AG04450 (cell line): ENCODE measurements around the gene DRD2. TPM values are rescaled to one million over a fixed set of nuclear protein-coding genes. Genes with fewer than 3 reads are reported as not detected.
"Not testable (repeated sequence)": the region's sequence is repeated elsewhere in the genome, so short reads cannot be mapped to it uniquely, and the experiment has no call there.

Experiments used
- CTCF ChIA-PET: fragments of 300-600, 350-600 bp; formaldehyde crosslinking; extraction: SDS; loops from one replicate; lab custom pipeline; 2022; ENCODE audit warnings: antibody characterized with exemption, inconsistent platforms; lab: Charles Lee
- POLR2A ChIA-PET: fragments of 350-600 bp; formaldehyde crosslinking; extraction: SDS; loops from one replicate; lab custom pipeline; 2021; ENCODE audit warnings: antibody characterized with exemption, inconsistent platforms; lab: Yijun Ruan, JAX
- DNase-seq: peaks from one replicate; pipeline ENCODE4 v3.0.0-alpha.2; 2011; ENCODE audit warnings: low read depth, low spot score
- H3K27ac ChIP-seq: one replicate; pipeline ENCODE4 v1.5.1; 2012; ENCODE audit warnings: low read depth, low read length, control low read depth
- H3K27me3 ChIP-seq: one replicate; pipeline ENCODE4 v1.6.0; 2012; ENCODE audit warnings: low read length; ENCODE audit not compliant: control insufficient read depth, insufficient read depth
- H3K4me3 ChIP-seq: 2 replicates; pipeline ENCODE4 v1.5.1; 2011; ENCODE audit warnings: mild to moderate bottlenecking, low read depth, low read length, control low read depth
- H3K9me3 ChIP-seq: 2 replicates; pipeline ENCODE4 v1.5.1; 2012; ENCODE audit warnings: low read length; ENCODE audit not compliant: control insufficient read depth, insufficient read depth
- polyA minus RNA-seq: library from RNA; depleted of rRNA, polyadenylated mRNA; stranded (reverse); fragments of >200 nt; gene quantifications from 2 replicates; pipeline ENCODE4 v1.2.3, GENCODE V29; 2011; rRNA and poly(A)+ RNA removed
- polyA plus RNA-seq: library from polyadenylated mRNA; depleted of rRNA; stranded (reverse); fragments of >200 nt; gene quantifications from 2 replicates; pipeline ENCODE4 v1.2.3, GENCODE V29; 2011; rRNA removed
- TF ChIP-seq, protein P1 (sequence below): IDR thresholded peaks from 2 replicates; pipeline ENCODE4 v1.5.1; 2011; ENCODE audit warnings: low read depth, low read length, control low read depth, inconsistent platforms

The DRD2 gene
- not detected in 2 replicates for polyA plus RNA-seq
- not detected in 2 replicates for polyA minus RNA-seq

- no peak within 1 kb of the TSS for H3K4me3 ChIP-seq
- H3K9me3 ChIP-seq = no peaks in the 10 kb centered on the region; the same call in 1 of the 2 replicates
- H3K27me3 ChIP-seq = peaks cover 22% of the 10 kb centered on the region
- no peak within 1 kb of the TSS for H3K27ac ChIP-seq
- POLR2A ChIA-PET = no interaction called here
- DNase-seq = no peak
- CTCF ChIA-PET = interaction anchor here (0.6 kb wide), 1 partner anchor 40 kb away, joined by 9 read pairs; no protein-coding TSS in a partner anchor
- TF ChIP-seq, protein P1, sequence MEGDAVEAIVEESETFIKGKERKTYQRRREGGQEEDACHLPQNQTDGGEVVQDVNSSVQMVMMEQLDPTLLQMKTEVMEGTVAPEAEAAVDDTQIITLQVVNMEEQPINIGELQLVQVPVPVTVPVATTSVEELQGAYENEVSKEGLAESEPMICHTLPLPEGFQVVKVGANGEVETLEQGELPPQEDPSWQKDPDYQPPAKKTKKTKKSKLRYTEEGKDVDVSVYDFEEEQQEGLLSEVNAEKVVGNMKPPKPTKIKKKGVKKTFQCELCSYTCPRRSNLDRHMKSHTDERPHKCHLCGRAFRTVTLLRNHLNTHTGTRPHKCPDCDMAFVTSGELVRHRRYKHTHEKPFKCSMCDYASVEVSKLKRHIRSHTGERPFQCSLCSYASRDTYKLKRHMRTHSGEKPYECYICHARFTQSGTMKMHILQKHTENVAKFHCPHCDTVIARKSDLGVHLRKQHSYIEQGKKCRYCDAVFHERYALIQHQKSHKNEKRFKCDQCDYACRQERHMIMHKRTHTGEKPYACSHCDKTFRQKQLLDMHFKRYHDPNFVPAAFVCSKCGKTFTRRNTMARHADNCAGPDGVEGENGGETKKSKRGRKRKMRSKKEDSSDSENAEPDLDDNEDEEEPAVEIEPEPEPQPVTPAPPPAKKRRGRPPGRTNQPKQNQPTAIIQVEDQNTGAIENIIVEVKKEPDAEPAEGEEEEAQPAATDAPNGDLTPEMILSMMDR = no peak
Measured at GRCh38 chr11:113475160-113475761, at the start of gene DRD2. Gene DRD2 (minus strand): TSS chr11:113475398. CDS start chr11:113424651, 50,747 bp downstream.

- H3K27me3 ChIP-seq, DNase-seq, H3K4me3 ChIP-seq, POLR2A ChIA-PET, H3K27ac ChIP-seq, H3K9me3 ChIP-seq, CTCF ChIA-PET: not testable (repeated sequence)
Measured at GRCh38 chr11:113523906-113524305, 48.7 kb upstream of the DRD2 start.

- Histone ChIP-seq H3K27ac (no peak overlapping the region), H3K27me3 (no peaks in the 10 kb centered on the region), H3K4me3 (no peak overlapping the region), H3K9me3 (no peaks in the 10 kb centered on the region)
- ChIA-PET POLR2A (no interaction called here), CTCF (interaction anchor here (4.6 kb wide), 1 partner anchor 10 kb away, joined by 31 read pairs; no protein-coding TSS in a partner anchor)
- DNase-seq = no peak
- TF ChIP-seq, protein P1 = no peak
Measured at GRCh38 chr11:113521737-113522517, 46.7 kb upstream of the DRD2 start.

- TF ChIP-seq, protein P1 = no peak
- no peak overlapping the region for H3K27ac ChIP-seq
- DNase-seq = no peak
- no peaks in the 10 kb centered on the region for H3K9me3 ChIP-seq
- CTCF ChIA-PET = interaction anchor here (1.2 to 4.6 kb wide), 4 partner anchors 12 to 230 kb away, joined by 3 to 31 read pairs (median 4); no protein-coding TSS in a partner anchor
- POLR2A ChIA-PET = no interaction called here
- H3K4me3 ChIP-seq = no peak overlapping the region
- H3K27me3 ChIP-seq = no peaks in the 10 kb centered on the region
Measured at GRCh38 chr11:113519989-113520613, 44.9 kb upstream of the DRD2 start.

GRCh38 chr11:113518716-113519495 lies 43.7 kb upstream of the DRD2 start:
- DNase-seq = no peak
- Histone ChIP-seq H3K4me3 (no peak overlapping the region), H3K27me3 (no peaks in the 10 kb centered on the region), H3K27ac (no peak overlapping the region), H3K9me3 (no peaks in the 10 kb centered on the region)
- TF ChIP-seq, protein P1 = no peak
- ChIA-PET POLR2A (no interaction called here), CTCF (interaction anchor here (1.0 to 4.6 kb wide), 3 partner anchors 13 to 229 kb away, joined by 3 to 31 read pairs (median 3); no protein-coding TSS in a partner anchor)
